CD4-positive, alpha-beta T cell treated with Interleukin-12 subunit alpha and Interleukin-12 subunit beta, for 1 hour (primary cell): ENCODE measurements around the gene ARID2.

ENCODE experiments used
- DNase-seq: peaks from one replicate; pipeline ENCODE4 v3.0.0-alpha.2; 2020

ARID2 gene

DNA sequence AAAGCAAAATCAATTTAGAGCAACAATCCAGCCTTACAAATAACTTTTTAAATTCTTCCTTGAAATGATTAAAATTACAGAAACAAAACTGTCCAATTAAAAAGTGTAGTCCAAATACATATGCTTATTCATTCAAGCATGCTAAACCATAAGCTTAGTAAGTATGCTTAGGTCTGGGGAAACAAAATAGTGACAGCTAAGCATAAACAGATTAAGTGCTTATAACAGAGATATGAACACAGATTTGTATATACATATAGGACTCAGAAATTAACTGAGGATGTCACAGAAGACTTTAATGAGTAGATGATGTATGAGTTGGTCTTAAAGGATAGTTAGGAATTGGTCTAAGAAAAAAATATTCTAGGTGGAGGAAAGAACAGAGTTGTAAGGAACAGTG is 219.0 kb downstream of the ARID2 start:
- DNase-seq, result no peak
